ENCODE results near the gene RNASEH2C. TPM values are rescaled to one million over a fixed set of nuclear protein-coding genes. Genes with fewer than 3 reads are reported as not detected.
A peak's percentile ranks its signal among the peaks of the same experiment; 100 is the strongest.
"Not testable (repeated sequence)": the region's sequence is repeated elsewhere in the genome, so short reads cannot be mapped to it uniquely, and the experiment has no call there.

Gene RNASEH2C
- total RNA-seq = 100 to 1,000 TPM in 6 of 9 donors, 10 to 100 TPM in 3; 69.7 to 170 (median 112) TPM
- 100 to 1,000 TPM in 1 of 3 donors, 10 to 100 TPM in 2; 13.5 to 109 (median 79.5) TPM for polyA plus RNA-seq
- long read RNA-seq, donor 1, transcript RNASEH2C-201 (4 exons, 2,794 nt) = major isoform, 64 of 104 reads
- long read RNA-seq, donor 1, transcript RNASEH2C-203 (3 exons, 2,798 nt) = minor isoform, 10 of 104 reads
- long read RNA-seq, donor 1, partial matches to known transcripts = 25 of 104 reads
- long read RNA-seq, donor 1, other reads (novel, unspliced or antisense) = 0 of 104 reads
- long read RNA-seq, donor 2, transcript RNASEH2C-201 (4 exons, 2,794 nt) = major isoform, 43 of 53 reads
- long read RNA-seq, donor 2, partial matches to known transcripts = 6 of 53 reads
- long read RNA-seq, donor 2, other reads (novel, unspliced or antisense) = 0 of 53 reads
- long read RNA-seq, donor 3, transcript RNASEH2C-203 (3 exons, 2,798 nt) = minor isoform, 5 of 36 reads
- long read RNA-seq, donor 3, transcript RNASEH2C-201 (4 exons, 2,794 nt) = major isoform, 26 of 36 reads
- long read RNA-seq, donor 3, partial matches to known transcripts = 0 of 36 reads
- long read RNA-seq, donor 3, other reads (novel, unspliced or antisense) = 0 of 36 reads
- long read RNA-seq, donor 4, transcript RNASEH2C-203 (3 exons, 2,798 nt) = minor isoform, 24 of 111 reads
- long read RNA-seq, donor 4, transcript RNASEH2C-201 (4 exons, 2,794 nt) = major isoform, 84 of 111 reads
- long read RNA-seq, donor 4, partial matches to known transcripts = 0 of 111 reads
- long read RNA-seq, donor 4, other reads (novel, unspliced or antisense) = 2 of 111 reads
- long read RNA-seq, donor 5, transcript RNASEH2C-201 (4 exons, 2,794 nt) = major isoform, 82 of 114 reads
- long read RNA-seq, donor 5, transcript RNASEH2C-203 (3 exons, 2,798 nt) = minor isoform, 22 of 114 reads
- long read RNA-seq, donor 5, partial matches to known transcripts = 0 of 114 reads
- long read RNA-seq, donor 5, other reads (novel, unspliced or antisense) = 3 of 114 reads
- long read RNA-seq, donor 6, transcript RNASEH2C-203 (3 exons, 2,798 nt) = minor isoform, 37 of 162 reads
- long read RNA-seq, donor 6, transcript RNASEH2C-201 (4 exons, 2,794 nt) = major isoform, 121 of 162 reads
- long read RNA-seq, donor 6, partial matches to known transcripts = 1 of 162 reads
- long read RNA-seq, donor 6, other reads (novel, unspliced or antisense) = 3 of 162 reads
- long read RNA-seq, donor 7, transcript RNASEH2C-201 (4 exons, 2,794 nt) = major isoform, 30 of 35 reads
- long read RNA-seq, donor 7, partial matches to known transcripts = 0 of 35 reads
- long read RNA-seq, donor 7, other reads (novel, unspliced or antisense) = 0 of 35 reads
- long read RNA-seq, donor 8, transcript RNASEH2C-201 (4 exons, 2,794 nt) = major isoform, 66 of 98 reads
- long read RNA-seq, donor 8, transcript RNASEH2C-203 (3 exons, 2,798 nt) = minor isoform, 11 of 98 reads
- long read RNA-seq, donor 8, partial matches to known transcripts = 19 of 98 reads
- long read RNA-seq, donor 8, other reads (novel, unspliced or antisense) = 0 of 98 reads
- long read RNA-seq, donor 9, transcript RNASEH2C-201 (4 exons, 2,794 nt) = major isoform, 25 of 63 reads
- long read RNA-seq, donor 9, transcript RNASEH2C-209 (2 exons, 2,643 nt) = minor isoform, 7 of 63 reads
- long read RNA-seq, donor 9, transcript RNASEH2C-203 (3 exons, 2,798 nt) = minor isoform, 6 of 63 reads
- long read RNA-seq, donor 9, partial matches to known transcripts = 23 of 63 reads
- long read RNA-seq, donor 9, other reads (novel, unspliced or antisense) = 0 of 63 reads
- long read RNA-seq, donor 10, transcript RNASEH2C-201 (4 exons, 2,794 nt) = major isoform, 13 of 15 reads
- long read RNA-seq, donor 10, partial matches to known transcripts = 0 of 15 reads
- long read RNA-seq, donor 10, other reads (novel, unspliced or antisense) = 0 of 15 reads

DNA sequence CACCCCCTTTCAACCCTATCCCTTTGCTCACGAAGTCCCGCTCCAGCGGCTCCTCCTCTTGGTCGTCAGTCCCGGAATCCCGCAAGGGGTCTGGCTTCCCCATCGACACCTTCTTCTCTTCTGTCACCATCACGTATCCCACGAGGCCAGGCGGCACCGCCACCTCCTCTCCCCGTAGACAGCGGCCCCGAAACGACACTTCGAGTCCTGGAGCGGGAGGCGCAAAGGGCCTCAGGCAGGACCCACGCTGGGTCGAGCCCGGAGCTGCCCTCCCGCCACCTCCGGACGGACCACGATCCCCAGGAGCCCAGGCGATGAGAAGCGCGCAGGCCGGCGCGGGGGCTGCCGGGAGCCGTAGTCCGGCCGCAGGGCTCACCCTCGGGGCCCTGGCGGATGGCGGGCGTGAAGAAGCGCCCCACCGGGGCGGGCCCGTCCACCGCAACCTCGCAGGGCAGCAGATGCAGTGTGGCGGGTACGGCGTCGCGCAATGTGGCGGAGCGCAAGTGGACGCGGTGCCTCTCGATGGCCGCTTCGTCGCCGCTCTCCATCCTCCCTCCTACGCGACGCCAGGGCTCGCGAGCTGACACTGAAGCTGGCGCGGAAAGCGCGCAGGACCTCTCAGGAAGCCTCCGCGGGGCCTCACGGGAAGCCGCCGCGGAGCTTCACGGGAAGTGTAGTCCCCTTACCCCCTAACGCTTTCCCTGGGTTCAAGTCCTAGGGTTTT is at the start of gene RNASEH2C:
Gene RNASEH2C, minus strand, starts transcription at position 588 of the 724 bp plus-strand sequence. Its CDS starts 40 bp downstream, at position 548.
- Histone ChIP-seq H3K36me3 (replicated peaks in 1 of 2) (peaks cover 0 to 42% of the 10 kb centered on the region in 2 donors), H3K27ac (peak within 1 kb of the TSS; percentile 10 to 96 (median 72)), H3K27me3 (no peaks in the 10 kb centered on the region), H3K4me1 (replicated peaks in 1 of 2) (peaks cover 17 to 21% of the 10 kb centered on the region in 2 donors), H3K4me3 (peak within 1 kb of the TSS; percentile 32 to 93 (median 62)), H3K9me3 (replicated peaks in 1 of 3) (no peaks in the 10 kb centered on the region)
- 0% methylated on average over 34 to 76 of the region's 76 CpGs for WGBS, 4 donors
- intact Hi-C loops (cut with DNase I) = loop anchor here in 1 of 2 donors (10.0 kb wide), 1 partner anchor 264 kb away; no protein-coding TSS in a partner anchor
- TF ChIP-seq POLR2A (IDR thresholded peaks at IDR 0.05) = peak; percentile 64 to 86
- TF ChIP-seq, protein P1, sequence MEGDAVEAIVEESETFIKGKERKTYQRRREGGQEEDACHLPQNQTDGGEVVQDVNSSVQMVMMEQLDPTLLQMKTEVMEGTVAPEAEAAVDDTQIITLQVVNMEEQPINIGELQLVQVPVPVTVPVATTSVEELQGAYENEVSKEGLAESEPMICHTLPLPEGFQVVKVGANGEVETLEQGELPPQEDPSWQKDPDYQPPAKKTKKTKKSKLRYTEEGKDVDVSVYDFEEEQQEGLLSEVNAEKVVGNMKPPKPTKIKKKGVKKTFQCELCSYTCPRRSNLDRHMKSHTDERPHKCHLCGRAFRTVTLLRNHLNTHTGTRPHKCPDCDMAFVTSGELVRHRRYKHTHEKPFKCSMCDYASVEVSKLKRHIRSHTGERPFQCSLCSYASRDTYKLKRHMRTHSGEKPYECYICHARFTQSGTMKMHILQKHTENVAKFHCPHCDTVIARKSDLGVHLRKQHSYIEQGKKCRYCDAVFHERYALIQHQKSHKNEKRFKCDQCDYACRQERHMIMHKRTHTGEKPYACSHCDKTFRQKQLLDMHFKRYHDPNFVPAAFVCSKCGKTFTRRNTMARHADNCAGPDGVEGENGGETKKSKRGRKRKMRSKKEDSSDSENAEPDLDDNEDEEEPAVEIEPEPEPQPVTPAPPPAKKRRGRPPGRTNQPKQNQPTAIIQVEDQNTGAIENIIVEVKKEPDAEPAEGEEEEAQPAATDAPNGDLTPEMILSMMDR (IDR thresholded peaks at IDR 0.05) = no peak
- peak; percentile 82 to 89 (median 85) for DNase-seq

DNA sequence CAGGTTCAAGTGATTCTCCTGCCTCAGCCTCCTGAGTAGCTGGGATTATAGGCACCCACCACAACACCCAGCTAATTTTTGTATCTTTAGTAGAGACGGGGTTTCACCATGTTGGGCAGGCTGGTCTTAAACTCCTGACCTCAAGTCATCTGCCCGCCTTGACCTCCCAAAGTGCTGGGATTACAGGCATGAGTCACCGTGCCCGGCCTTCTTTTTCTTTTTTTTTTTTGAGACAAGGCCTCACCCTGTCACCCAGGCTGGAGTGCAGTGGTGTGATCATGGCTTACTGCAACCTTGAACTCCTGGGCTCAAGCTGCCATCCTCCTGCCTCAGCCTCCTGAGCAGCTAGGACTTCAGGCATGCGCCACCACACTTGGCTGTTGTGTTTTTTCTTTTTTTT is 47.2 kb upstream of the RNASEH2C start:
- H3K36me3 ChIP-seq (replicated peaks in 1 of 2); H3K27ac ChIP-seq; H3K27me3 ChIP-seq; intact Hi-C loops (cut with DNase I); H3K4me3 ChIP-seq; H3K9me3 ChIP-seq (replicated peaks in 1 of 3); H3K4me1 ChIP-seq (replicated peaks in 1 of 2): not testable (repeated sequence)
- DNase-seq = peak in 1 of 7 donors; percentile 17
- 41 to 52% (median 47%) methylated on average over 3 to 5 of the region's 5 CpGs for WGBS, 4 donors

DNA sequence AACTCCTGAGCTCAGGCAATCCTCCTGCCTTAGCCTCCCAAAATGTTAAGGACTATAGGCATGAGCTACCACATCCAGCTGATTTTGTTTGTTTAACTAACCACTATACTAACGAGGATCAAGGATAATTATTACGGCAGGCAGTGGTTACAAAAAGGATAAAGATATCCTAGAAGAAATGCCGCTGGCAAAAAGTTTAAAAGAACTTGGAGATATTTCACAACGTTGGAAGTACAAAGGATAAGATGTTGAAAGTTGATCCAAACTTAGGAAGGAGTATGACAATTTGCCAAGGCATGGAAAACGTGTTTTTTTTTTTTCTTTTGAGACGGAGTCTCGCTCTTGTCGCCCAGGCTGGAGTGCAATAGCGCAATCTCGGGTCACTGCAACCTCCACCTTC is 46.8 kb upstream of the RNASEH2C start:
- no peak overlapping the region for H3K4me3 ChIP-seq
- 65 to 75% (median 72%) methylated on average over 10 of the region's 10 CpGs for WGBS, 4 donors
- peaks cover 3 to 4% of the 10 kb centered on the region in 2 donors for H3K4me1 ChIP-seq (replicated peaks in 1 of 2)
- H3K27ac ChIP-seq = no peak overlapping the region
- no peak for TF ChIP-seq POLR2A (IDR thresholded peaks at IDR 0.05)
- TF ChIP-seq, protein P1 (IDR thresholded peaks at IDR 0.05) = no peak
- DNase-seq = no peak
- no peaks in the 10 kb centered on the region for H3K9me3 ChIP-seq (replicated peaks in 1 of 3)
- intact Hi-C loops (cut with DNase I) = no loop called here
- no peaks in the 10 kb centered on the region for H3K36me3 ChIP-seq (replicated peaks in 1 of 2)
- H3K27me3 ChIP-seq = no peaks in the 10 kb centered on the region

Measured in adrenal gland (tissue), 19 donors.